Pons (tissue), 1 donor: Measurements from ENCODE around the gene HSDL2.

Source experiments
- DNase-seq: peaks from one replicate; pipeline ENCODE4 v3.0.0-alpha.2; 2016; ENCODE audit warnings: low spot score

The HSDL2 gene

GRCh38 chr9:112446526-112446925 lies 66.6 kb downstream of the HSDL2 start:
- DNase-seq: no peak

GRCh38 chr9:112447283-112447761 lies 67.4 kb downstream of the HSDL2 start:
- no peak for DNase-seq

- no peak for DNase-seq
These were observed 82.9 kb downstream of the HSDL2 start for GRCh38 chr9:112462855-112463254.

- no peak for DNase-seq
These were observed 85.4 kb downstream of the HSDL2 start for GRCh38 chr9:112465352-112465751.

- no peak for DNase-seq
These were observed 93.1 kb downstream of the HSDL2 start for GRCh38 chr9:112472996-112473395.

DNA sequence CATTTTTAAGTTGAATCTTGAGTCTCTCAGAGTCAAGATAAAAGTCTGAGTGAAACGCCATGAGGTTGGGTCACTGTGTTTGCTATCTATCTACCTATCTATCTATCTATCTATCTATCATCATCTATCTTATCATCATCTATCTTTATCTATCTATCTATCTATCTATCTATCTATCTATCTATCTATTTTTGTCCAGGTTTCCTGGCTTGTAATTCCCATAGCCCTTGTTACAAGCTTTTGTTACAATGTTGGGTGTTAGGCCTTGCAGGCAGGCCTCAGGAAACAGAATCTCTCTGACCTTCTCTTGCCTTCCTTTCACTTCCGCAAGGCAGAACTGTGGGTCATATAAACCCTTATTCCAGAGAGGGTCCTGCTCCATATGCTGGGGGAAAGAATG lies 94.1 kb downstream of the HSDL2 start:
- no peak for DNase-seq

GRCh38 chr9:112475318-112475717 lies 95.4 kb downstream of the HSDL2 start:
- no peak for DNase-seq

DNA sequence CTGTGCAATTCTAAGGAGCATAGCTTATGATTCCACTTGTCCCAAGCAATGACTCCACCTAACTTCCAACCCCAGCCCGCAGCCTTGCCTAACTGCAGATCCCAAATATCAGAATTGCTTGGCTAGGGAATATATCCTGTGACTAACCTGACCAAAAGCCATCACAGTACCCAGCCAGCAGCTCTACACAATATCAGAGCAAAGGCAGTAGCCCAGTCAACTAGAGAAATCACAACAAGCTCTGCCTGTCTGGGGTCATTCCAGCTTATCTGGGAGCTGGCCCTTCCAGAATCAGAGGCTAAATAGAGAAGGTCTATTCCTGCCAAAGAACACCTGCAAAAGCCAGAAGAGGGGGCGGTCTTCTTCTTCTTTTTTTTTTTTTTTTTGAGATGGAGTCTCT lies 97.4 kb downstream of the HSDL2 start:
- DNase-seq: no peak

DNA sequence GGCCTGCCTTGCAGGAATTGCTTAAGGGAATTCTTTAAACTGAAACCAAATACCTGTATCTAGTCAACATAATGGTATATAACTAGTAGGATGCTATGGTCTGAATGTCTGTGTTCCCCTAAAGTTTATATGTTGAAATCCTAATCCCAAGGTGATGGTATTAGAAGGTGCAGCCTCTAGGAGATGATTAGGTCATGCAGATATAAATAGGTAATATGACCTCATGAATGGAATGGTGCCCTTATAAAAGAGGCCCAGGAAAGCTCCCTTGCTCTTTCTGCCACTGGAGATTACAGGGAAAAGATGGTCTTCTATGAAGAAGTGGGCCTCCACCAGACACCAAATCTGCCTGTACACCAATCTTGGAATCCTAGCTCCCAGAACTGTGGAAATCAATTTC lies 99.3 kb downstream of the HSDL2 start:
- DNase-seq: no peak

DNA sequence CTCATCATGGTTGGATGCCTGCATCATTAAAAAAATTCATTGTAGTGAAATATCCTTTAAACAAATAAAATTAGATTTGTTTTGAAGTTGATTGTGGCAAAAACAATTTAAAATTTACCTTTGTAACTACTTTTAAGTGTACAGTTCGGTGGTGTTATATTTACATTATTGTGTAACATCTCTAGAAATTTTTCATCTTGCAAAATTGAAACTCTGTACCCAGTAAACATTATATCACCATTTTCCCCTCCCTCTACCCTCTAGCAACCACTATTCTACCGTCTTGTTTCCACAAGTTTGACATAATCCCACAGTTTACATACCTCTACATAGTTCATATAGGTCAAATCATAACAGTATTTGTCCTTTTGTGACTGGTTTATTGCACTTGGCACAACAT lies 104.7 kb downstream of the HSDL2 start:
- DNase-seq: no peak

- DNase-seq: no peak
These were observed 105.7 kb downstream of the HSDL2 start for GRCh38 chr9:112485574-112485973.

DNA sequence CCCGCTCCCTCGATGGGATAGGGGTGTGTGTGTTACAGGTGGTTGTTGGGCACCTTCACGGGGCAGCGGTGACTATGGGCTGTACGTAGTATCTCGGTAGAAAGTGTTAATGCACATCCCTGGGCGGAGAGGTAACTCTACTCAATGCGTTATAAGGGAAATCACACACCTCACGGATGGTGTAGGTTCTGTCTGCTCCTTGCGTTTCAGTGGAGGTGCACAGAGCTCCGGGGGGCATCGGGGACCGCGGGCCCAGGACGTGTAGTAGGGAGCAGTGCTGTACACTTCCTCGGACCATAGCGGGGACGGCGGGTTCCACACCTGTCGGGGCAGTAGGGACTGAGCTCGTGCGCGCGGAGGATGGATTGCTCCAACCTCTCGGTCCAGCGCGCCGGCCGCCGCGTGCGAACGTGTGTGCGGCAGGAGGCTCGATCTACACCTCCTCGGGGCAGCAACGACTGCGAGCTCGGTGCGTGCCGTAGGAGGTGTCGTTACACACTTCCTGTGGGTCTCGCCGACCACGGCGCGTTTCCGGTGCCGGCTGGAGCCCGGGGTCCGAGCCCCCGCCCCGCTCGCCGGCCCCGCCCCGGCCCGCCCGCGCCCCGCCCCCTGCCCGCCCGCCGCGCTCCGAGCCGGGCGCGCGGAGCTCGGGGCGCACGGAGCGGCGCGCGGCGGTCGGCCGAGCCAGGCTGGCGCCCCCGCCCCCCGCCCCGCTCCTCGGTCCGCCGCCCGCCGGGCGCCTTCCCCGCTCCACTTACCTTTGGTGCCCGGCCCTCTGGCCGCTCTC lies 106.5 kb downstream of the HSDL2 start, which contains the start of gene KIAA1958:
Gene KIAA1958, plus strand, starts transcription at position 607 of the 787 bp plus-strand sequence. CDS start 87,254 bp downstream, outside the sequence.
- peak; percentile 41 for DNase-seq

DNA sequence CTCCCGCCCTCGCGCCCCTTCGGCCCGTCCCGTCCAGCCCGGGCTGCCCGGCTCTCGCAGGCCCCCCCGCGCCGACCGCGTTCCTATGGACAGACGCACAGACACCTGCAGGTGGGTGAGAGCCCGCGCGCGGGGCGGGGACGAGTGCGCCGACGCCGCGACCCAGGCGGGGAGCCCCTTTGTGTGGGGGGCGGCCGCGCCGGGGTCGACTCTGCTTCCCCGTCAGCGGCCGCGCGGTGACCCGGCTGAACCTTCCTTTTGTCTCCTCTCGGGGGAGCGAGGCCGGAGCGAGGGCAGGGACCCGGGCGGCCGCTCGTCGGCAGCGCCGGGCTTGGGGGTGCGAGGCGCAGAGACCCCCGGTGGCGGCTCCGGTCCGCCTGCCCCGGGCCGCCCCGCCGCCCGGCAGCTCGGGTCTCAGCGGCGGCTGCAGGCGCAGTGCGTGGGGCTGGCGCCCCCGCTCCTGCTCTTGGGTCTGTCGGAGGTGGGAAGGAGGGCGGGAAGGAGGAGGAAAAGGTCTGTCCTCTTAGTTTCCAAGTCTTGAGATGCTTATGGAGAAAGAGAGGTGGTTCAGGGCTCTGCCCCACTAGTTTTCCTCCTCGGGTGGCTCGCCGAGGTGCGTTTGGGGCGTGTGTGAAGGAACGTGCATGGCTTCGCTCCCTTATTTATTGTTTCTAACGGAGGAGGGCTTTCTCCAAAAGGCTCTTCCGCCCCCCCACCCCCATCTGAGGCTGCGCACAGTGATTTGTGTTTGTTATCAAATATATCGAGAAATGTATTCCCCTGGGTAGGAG lies 107.3 kb downstream of the HSDL2 start:
- peak; percentile 41 for DNase-seq

DNA sequence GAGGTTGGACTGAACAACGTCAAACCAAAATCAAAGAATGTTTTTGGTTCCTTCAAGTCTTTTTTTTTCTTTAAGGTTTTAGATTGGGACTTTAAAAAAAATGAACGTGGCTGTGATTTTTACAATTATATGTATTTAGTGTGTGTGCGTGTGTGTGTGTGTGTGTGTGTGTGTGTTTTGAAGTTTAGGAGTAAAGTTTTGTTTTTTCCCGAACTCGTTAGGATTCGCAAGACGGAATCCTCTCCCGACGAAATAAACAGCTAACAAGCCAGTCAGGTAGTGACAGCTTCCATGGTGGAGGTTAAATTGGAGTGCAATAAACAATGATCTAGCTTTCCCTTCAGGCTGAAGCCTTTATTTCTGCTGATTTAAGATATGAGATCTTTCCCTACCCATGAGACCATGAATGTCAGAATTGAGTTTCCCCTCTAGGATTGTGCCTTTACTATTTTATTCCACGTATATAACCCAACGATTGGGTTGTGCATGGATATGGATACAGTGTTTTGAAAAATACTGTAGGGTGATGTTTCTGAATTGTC lies 108.0 kb downstream of the HSDL2 start:
- DNase-seq: peak; percentile 60

DNA sequence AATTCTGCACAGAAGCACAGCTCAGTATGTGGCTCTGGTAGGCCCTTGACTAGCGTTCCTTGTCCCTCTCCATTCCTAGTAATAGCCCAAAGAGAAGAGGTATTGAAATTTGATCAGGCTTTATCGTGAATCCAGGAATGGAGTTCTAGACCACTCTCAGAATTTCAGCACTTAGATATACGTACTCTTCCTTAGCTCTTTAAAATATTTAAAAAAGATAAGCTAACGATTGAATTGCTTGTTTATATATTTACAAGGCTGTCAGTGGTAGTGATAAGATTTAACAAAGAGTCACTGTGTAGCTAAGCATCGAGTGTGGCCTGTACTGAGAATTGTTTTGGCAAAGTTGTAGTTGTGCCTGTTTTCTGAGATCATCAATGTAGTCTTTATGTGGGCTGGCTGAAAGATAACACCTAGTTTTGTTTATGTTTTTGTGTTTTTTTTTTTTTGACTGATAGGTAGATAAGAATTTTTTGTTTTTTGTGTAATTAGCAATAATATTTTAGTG lies 109.2 kb downstream of the HSDL2 start:
- peak; percentile 84 for DNase-seq

DNA sequence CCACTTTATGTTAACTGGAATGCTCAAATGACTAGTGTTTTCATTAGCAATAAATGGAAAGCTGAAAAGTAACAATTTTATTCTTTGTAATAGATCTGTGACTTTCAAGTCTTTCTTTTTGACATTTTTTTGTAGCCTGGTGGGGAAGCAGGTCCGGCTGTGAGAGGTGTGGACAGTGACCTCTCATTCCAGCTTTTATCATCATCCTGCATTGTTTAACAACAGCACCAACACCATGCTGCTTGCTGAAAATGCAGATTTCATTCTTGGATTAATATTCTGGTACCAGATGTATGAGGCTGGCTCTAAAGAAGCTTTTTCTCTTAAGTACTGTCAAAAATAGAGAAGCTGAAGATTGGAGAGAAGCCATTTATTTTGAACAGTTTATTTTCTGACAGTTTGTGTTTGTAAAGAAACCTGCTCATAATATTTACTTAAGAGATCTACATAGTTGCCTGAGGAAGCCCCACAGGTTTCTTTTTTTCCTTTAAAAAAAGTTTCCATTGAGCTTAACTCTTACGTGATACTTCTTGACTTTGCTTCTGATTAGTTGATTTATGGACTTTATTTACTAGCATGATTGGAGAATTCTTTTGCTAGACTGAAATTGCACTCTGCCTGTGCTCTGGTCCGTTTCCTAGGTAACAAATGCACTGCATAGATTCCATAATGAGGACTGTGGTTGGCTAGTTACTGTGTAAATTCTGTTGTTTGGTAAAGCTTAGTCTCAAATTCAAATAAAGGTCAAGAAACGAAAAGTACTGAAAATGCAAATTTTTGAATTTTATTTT lies 110.2 kb downstream of the HSDL2 start:
- peak; percentile 55 for DNase-seq

DNA sequence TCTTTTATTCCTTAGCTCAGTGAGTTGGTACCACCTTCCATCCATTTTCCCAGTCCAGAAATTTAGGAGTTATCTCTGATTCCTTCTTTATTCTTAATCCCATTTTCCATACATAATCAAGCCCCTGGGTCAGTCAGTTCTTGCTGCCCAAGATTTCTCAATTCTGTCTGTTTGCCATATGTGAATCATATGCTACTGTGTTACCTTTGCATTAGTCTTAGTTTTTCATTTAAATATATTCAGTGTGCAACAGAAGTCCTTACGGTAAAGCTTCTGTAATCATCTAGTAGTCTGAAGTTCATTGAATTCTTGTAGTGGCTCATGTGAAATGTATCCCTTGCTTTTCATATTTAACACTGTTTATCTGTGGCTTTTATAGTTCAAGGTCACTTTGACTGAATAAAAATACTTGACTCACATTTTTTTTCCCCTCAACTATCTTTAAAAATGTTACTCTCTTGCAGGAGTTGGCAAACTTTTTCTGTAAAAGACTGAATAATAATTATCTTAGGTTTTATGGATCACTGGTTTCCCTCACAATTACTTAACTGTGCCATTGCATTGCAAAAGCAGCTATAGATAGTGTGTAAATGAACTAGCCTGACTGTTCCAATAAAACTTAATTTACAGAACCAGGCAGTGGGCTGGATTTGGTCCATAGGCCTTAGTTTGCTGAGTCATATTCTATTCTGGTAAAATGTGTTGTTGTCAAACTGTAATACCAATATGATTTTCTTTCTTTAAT lies 113.7 kb downstream of the HSDL2 start:
- DNase-seq: no peak

GRCh38 chr9:112494153-112494552 lies 114.2 kb downstream of the HSDL2 start:
- no peak for DNase-seq

- DNase-seq: no peak
These were observed 115.7 kb downstream of the HSDL2 start for GRCh38 chr9:112495614-112496013.

GRCh38 chr9:112496074-112496722 lies 116.3 kb downstream of the HSDL2 start:
- no peak for DNase-seq
